A549 (cell line): ENCODE results near the gene MSI2. TPM values are rescaled to one million over a fixed set of nuclear protein-coding genes. Genes with fewer than 3 reads are reported as not detected.

ENCODE experiments used
- ATAC-seq, 2 experiments: fragments of 200-7000 bp in 1 of 2; fragments of >200 bp in 1 of 2; cut with Nextera tagmentation in 1 of 2; cut with Tn5 transposase in 1 of 2; 3 replicates each; pipeline versions ENCODE4 v1.8.0 to v1.9.1; 2018 to 2020; ENCODE audit warnings: mild to moderate bottlenecking in 1 of 2, moderate library complexity in 1 of 2
- CTCF ChIA-PET: fragments of 300-600 bp; sonication (Branson Sonifier 250); formaldehyde crosslinking; extraction: SDS; loops from one replicate; lab custom pipeline; 2021; ENCODE audit warnings: antibody characterized with exemption, inconsistent platforms; lab: Yijun Ruan, JAX
- POLR2A ChIA-PET: fragments of 350-600 bp; formaldehyde crosslinking; extraction: SDS; loops from one replicate; lab custom pipeline; 2021; ENCODE audit warnings: antibody characterized with exemption, inconsistent platforms; lab: Yijun Ruan, JAX
- DNase-seq, 2 experiments: peaks; one replicate each; pipeline versions ENCODE4 v3.0.0 to v3.0.0-alpha.2; 2011 to 2016; ENCODE audit warnings: low read depth in 1 of 2, low spot score in 1 of 2
- FAIRE-seq: peaks from 2 replicates; lab custom pipeline; 2011; peaks lifted over from hg19 to GRCh38; lab: Jason Lieb, UNC
- H3K27ac ChIP-seq, 2 experiments: fragments of >200 bp; sonication (Bioruptor Twin); formaldehyde crosslinking; 3 replicates each; pipeline ENCODE4 v1.5.1; 2016 to 2017
- H3K4me1 ChIP-seq: fragments of >200 bp; sonication (Bioruptor Twin); formaldehyde crosslinking; 3 replicates; pipeline ENCODE4 v1.6.1; 2016
- H3K4me2 ChIP-seq: fragments of >200 bp; sonication (Bioruptor Twin); formaldehyde crosslinking; 3 replicates; pipeline ENCODE4 v1.6.1; 2016
- H3K4me3 ChIP-seq: fragments of >200 bp; sonication (Bioruptor Twin); formaldehyde crosslinking; 3 replicates; pipeline ENCODE4 v1.5.1; 2016
- H3K9me3 ChIP-seq: fragments of >200 bp; sonication (Bioruptor Twin); formaldehyde crosslinking; 3 replicates; pipeline ENCODE4 v1.6.1; 2016
- CHD2 ChIP-seq: fragments of 150-350 bp; IDR thresholded peaks from 2 replicates; pipeline ENCODE4 v1.6.1; 2014; ENCODE audit warnings: low read length; ENCODE audit not compliant: partially characterized antibody
- EHMT2 ChIP-seq: fragments of 200-600 bp; sonication (generic); IDR thresholded peaks from 2 replicates; pipeline ENCODE4 v1.6.1; 2016; ENCODE audit warnings: antibody characterized with exemption, low read depth, mild to moderate bottlenecking, moderate library complexity
- FOSL2 ChIP-seq, 2 experiments: fragments of 450-650 bp in 1 of 2; fragments of >200 bp in 1 of 2; sonication (Bioruptor Twin) in 1 of 2; formaldehyde crosslinking; IDR thresholded peaks; 2 replicates each; pipeline versions ENCODE4 v1.5.0 to v1.6.1; 2016 to 2020; ENCODE audit warnings: mild to moderate bottlenecking in 1 of 2, moderate library complexity in 1 of 2
- FOXS1 ChIP-seq: fragments of 250-450 bp; sonication (Bioruptor Pico); IDR thresholded peaks from 2 replicates; pipeline ENCODE4 v1.5.0; 2020; ENCODE audit warnings: mild to moderate bottlenecking, moderate library complexity
- GATA3 ChIP-seq: IDR thresholded peaks from 2 replicates; pipeline ENCODE4 v1.6.1; 2012; ENCODE audit warnings: borderline replicate concordance
- HEYL ChIP-seq: fragments of 250-450 bp; sonication (Bioruptor Pico); IDR thresholded peaks from 2 replicates; pipeline ENCODE4 v1.8.0; 2021; ENCODE audit warnings: mild to moderate bottlenecking, moderate library complexity
- HOXB5 ChIP-seq: fragments of 250-450 bp; sonication (Bioruptor Pico); IDR thresholded peaks from 2 replicates; pipeline ENCODE4 v1.5.0; 2020; ENCODE audit warnings: mild to moderate bottlenecking, moderate library complexity
- JUN ChIP-seq, 2 experiments: fragments of >200 bp; sonication (Bioruptor Twin); formaldehyde crosslinking; IDR thresholded peaks; 2 replicates in 1 of 2; 3 replicates in 1 of 2; pipeline ENCODE4 v1.6.1; 2016 to 2017
- MAZ ChIP-seq: fragments of 150-350 bp; IDR thresholded peaks from 2 replicates; pipeline ENCODE4 v1.6.1; 2014; ENCODE audit warnings: antibody characterized with exemption, low read depth, low read length, borderline replicate concordance
- NFE2L2 ChIP-seq: fragments of 150-350 bp; conservative IDR thresholded peaks from 2 replicates; pipeline ENCODE4 v1.6.1; 2014; ENCODE audit warnings: low read length
- RARB ChIP-seq: fragments of 250-450 bp; sonication (Bioruptor Pico); IDR thresholded peaks from 2 replicates; pipeline ENCODE4 v1.8.0; 2021; ENCODE audit warnings: mild to moderate bottlenecking, moderate library complexity
- SMC3 ChIP-seq: fragments of >200 bp; sonication (Bioruptor Twin); formaldehyde crosslinking; IDR thresholded peaks from 3 replicates; pipeline ENCODE4 v1.6.1; 2018; ENCODE audit warnings: inconsistent platforms
- ZNF302 ChIP-seq: fragments of 250-450 bp; sonication (Bioruptor Pico); IDR thresholded peaks from 2 replicates; pipeline ENCODE4 v1.9.0; 2021; ENCODE audit warnings: inconsistent platforms, mild to moderate bottlenecking, moderate library complexity
- ZSCAN20 ChIP-seq: fragments of 250-450 bp; sonication (Bioruptor Pico); IDR thresholded peaks from 2 replicates; pipeline ENCODE4 v1.8.0; 2022; ENCODE audit warnings: mild to moderate bottlenecking, moderate library complexity
- WGBS: methylation state at CpG from one replicate; pipeline ENCODE4 v1.1.6; 2017; ENCODE audit errors: missing lambda C conversion rate; 5-methylcytosine and 5-hydroxymethylcytosine counted together
- polyA plus RNA-seq, 4 experiments: library from polyadenylated mRNA; depleted of rRNA in 3 of 4; stranded (reverse); fragments of >200 nt; fragmentation: RNase III in 1 of 4; extraction: RNeasy Plus Mini Kit Qiagen cat#74134 plus additional on column Dnase treatment in 1 of 4; gene quantifications; 2 replicates in 3 of 4; 3 replicates in 1 of 4; pipeline ENCODE4 v1.2.3, GENCODE V29; 2011 to 2017
- TF ChIP-seq, protein P1 (sequence below): IDR thresholded peaks from 2 replicates; pipeline ENCODE4 v1.6.1; 2012
- TF ChIP-seq, protein P2 (sequence below): fragments of 250-450 bp; sonication (Bioruptor Pico); IDR thresholded peaks from 2 replicates; pipeline ENCODE4 v1.5.0; 2021; ENCODE audit warnings: mild to moderate bottlenecking, moderate library complexity, borderline replicate concordance
- TF ChIP-seq, protein P3 (sequence below): fragments of 250-450 bp; sonication (Bioruptor Pico); IDR thresholded peaks from 2 replicates; pipeline ENCODE4 v1.5.0; 2020; ENCODE audit warnings: low read depth, mild to moderate bottlenecking, moderate library complexity
- TF ChIP-seq, protein P4 (sequence below): fragments of 150-350 bp; IDR thresholded peaks from 2 replicates; pipeline ENCODE4 v1.6.1; 2014; ENCODE audit warnings: low read depth, mild to moderate bottlenecking, low read length
- TF ChIP-seq, protein P5 (sequence below): fragments of >200 bp; sonication (Bioruptor Twin); formaldehyde crosslinking; IDR thresholded peaks from 3 replicates; pipeline ENCODE4 v1.6.1; 2016
- TF ChIP-seq, protein P6 (sequence below): fragments of >200 bp; sonication (Bioruptor Twin); formaldehyde crosslinking; IDR thresholded peaks from 3 replicates; pipeline ENCODE4 v1.5.1; 2016

Gene MSI2
- polyA plus RNA-seq, 2 of the 4 experiments (the other 2 are of a cell fraction): 43.6 to 44.4 TPM

DNA sequence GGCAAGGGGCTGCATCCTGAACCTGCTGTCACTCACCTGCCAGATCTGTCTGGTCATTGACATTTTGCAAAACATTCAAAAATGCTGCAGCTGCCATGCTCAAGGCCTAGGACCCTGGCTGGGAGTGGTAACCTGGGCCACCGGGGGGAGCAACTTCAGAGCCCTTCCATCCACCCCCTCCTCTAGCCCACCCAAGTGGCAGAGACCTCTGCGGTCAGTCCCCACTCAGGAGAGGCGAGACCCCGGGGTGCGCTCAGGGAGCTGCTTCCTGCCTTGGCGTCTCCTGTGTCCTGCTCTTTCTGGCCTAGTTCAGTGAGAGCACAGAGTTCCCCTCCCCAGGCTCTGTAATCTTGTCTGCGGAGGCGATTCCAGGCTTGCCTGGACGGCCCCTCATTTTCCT, 380.0 kb downstream of the MSI2 start:
- DNase-seq (no peak), FAIRE-seq (no peak), ATAC-seq (no peak; a peak in 1 of 6 replicates)
- POLR2A ChIA-PET: no interaction called here
- Histone ChIP-seq H3K4me2 (no peak overlapping the region), H3K27ac (no peak overlapping the region), H3K9me3 (no peaks in the 10 kb centered on the region), H3K4me3 (no peak overlapping the region), H3K4me1 (no peaks in the 10 kb centered on the region)
- CTCF ChIA-PET: interaction anchor here (0.6 to 3.1 kb wide), 8 partner anchors 9 to 536 kb away, joined by 3 to 12 read pairs (median 4); no protein-coding TSS in a partner anchor
- TF ChIP-seq, protein P1, sequence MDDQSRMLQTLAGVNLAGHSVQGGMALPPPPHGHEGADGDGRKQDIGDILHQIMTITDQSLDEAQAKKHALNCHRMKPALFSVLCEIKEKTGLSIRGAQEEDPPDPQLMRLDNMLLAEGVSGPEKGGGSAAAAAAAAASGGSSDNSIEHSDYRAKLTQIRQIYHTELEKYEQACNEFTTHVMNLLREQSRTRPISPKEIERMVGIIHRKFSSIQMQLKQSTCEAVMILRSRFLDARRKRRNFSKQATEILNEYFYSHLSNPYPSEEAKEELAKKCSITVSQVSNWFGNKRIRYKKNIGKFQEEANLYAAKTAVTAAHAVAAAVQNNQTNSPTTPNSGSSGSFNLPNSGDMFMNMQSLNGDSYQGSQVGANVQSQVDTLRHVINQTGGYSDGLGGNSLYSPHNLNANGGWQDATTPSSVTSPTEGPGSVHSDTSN: no peak
- TF ChIP-seq EHMT2: no peak
- no peak for TF ChIP-seq JUN (IDR thresholded peaks at IDR 0.05)
- TF ChIP-seq RARB (CRISPR knock-in tag): no peak
- TF ChIP-seq, protein P2, sequence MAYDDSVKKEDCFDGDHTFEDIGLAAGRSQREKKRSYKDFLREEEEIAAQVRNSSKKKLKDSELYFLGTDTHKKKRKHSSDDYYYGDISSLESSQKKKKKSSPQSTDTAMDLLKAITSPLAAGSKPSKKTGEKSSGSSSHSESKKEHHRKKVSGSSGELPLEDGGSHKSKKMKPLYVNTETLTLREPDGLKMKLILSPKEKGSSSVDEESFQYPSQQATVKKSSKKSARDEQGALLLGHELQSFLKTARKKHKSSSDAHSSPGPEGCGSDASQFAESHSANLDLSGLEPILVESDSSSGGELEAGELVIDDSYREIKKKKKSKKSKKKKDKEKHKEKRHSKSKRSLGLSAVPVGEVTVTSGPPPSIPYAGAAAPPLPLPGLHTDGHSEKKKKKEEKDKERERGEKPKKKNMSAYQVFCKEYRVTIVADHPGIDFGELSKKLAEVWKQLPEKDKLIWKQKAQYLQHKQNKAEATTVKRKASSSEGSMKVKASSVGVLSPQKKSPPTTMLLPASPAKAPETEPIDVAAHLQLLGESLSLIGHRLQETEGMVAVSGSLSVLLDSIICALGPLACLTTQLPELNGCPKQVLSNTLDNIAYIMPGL (CRISPR knock-in tag): no peak
- TF ChIP-seq, protein P3, sequence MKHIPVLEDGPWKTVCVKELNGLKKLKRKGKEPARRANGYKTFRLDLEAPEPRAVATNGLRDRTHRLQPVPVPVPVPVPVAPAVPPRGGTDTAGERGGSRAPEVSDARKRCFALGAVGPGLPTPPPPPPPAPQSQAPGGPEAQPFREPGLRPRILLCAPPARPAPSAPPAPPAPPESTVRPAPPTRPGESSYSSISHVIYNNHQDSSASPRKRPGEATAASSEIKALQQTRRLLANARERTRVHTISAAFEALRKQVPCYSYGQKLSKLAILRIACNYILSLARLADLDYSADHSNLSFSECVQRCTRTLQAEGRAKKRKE (CRISPR knock-in tag): no peak
- TF ChIP-seq SMC3: no peak
- TF ChIP-seq, protein P4, sequence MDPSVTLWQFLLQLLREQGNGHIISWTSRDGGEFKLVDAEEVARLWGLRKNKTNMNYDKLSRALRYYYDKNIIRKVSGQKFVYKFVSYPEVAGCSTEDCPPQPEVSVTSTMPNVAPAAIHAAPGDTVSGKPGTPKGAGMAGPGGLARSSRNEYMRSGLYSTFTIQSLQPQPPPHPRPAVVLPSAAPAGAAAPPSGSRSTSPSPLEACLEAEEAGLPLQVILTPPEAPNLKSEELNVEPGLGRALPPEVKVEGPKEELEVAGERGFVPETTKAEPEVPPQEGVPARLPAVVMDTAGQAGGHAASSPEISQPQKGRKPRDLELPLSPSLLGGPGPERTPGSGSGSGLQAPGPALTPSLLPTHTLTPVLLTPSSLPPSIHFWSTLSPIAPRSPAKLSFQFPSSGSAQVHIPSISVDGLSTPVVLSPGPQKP: no peak
- TF ChIP-seq NFE2L2: no peak
- no peak for TF ChIP-seq FOSL2 (IDR thresholded peaks at IDR 0.05)
- TF ChIP-seq FOSL2 (CRISPR knock-in tag; IDR thresholded peaks at IDR 0.05): no peak
- TF ChIP-seq, protein P5, sequence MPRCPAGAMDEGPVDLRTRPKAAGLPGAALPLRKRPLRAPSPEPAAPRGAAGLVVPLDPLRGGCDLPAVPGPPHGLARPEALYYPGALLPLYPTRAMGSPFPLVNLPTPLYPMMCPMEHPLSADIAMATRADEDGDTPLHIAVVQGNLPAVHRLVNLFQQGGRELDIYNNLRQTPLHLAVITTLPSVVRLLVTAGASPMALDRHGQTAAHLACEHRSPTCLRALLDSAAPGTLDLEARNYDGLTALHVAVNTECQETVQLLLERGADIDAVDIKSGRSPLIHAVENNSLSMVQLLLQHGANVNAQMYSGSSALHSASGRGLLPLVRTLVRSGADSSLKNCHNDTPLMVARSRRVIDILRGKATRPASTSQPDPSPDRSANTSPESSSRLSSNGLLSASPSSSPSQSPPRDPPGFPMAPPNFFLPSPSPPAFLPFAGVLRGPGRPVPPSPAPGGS: no peak
- no peak for TF ChIP-seq GATA3
- TF ChIP-seq, protein P6, sequence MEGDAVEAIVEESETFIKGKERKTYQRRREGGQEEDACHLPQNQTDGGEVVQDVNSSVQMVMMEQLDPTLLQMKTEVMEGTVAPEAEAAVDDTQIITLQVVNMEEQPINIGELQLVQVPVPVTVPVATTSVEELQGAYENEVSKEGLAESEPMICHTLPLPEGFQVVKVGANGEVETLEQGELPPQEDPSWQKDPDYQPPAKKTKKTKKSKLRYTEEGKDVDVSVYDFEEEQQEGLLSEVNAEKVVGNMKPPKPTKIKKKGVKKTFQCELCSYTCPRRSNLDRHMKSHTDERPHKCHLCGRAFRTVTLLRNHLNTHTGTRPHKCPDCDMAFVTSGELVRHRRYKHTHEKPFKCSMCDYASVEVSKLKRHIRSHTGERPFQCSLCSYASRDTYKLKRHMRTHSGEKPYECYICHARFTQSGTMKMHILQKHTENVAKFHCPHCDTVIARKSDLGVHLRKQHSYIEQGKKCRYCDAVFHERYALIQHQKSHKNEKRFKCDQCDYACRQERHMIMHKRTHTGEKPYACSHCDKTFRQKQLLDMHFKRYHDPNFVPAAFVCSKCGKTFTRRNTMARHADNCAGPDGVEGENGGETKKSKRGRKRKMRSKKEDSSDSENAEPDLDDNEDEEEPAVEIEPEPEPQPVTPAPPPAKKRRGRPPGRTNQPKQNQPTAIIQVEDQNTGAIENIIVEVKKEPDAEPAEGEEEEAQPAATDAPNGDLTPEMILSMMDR: no peak
- no peak for TF ChIP-seq MAZ
- TF ChIP-seq ZSCAN20: no peak
- TF ChIP-seq HOXB5: no peak
- no peak for TF ChIP-seq CHD2
- no peak for TF ChIP-seq HEYL (CRISPR knock-in tag)
- no peak for TF ChIP-seq FOXS1 (CRISPR knock-in tag)
- no peak for TF ChIP-seq ZNF302 (CRISPR knock-in tag)
- 92% methylated on average over 9 of the region's 9 CpGs for WGBS
